Measurements from ENCODE around the gene KCNF1.

Gene KCNF1

DNA sequence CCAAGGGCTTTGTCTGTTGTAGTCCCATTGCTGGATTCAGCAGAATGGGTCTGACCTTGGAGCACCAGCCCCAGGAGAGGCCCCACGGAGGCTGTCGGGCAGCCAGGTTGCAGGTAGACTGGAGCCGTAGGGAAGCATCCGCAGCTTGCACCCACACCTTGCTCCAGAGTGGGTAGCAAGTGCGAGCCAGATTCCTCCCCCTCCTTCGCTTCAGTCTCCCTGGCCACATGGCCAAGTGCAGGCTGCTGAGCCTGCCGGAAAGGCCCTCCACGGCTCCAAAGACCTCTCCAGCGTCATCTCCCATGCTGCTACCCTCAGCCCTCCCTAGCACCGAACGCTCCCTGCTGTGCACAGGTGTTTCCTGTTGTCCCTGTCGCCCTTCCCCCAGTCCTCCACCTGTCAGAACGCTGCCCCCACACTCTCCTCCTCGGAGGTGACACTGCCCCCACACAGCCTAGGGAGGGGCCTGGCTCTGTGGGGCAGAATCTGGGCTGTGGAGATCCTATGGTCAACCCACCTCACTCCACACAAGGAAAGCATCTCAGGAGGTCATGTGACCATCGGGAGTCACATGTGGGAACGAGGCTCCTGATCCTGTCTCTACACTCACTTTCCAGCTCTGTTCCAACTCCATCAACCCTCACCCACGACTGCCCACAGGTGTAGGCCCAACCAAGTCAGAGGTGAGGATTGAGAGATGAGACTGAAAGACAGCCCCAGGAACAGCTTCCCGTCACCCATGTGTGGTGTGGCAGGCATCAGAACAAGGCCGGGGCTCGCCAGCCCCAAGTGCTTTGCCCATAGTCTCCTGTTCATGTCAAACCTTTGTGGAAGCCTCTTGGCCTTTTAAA, 8.3 kb downstream of the KCNF1 start:
- Mint-ChIP-seq H3K4me1 (no peaks in the 10 kb centered on the region), H3K9me3 (no peaks in the 10 kb centered on the region), H3K27ac (no peak overlapping the region), H3K4me3 (no peak overlapping the region), H3K36me3 (no peaks in the 10 kb centered on the region)
- DNase-seq (ENCODE audit: low spot score in 2 of 2) (no peak), ATAC-seq (no peak)

GRCh38 chr2:10920764-10921388, 9.1 kb downstream of the KCNF1 start:
- Mint-ChIP-seq H3K4me3 (no peak overlapping the region), H3K4me1 (no peaks in the 10 kb centered on the region), H3K9me3 (no peaks in the 10 kb centered on the region), H3K36me3 (no peaks in the 10 kb centered on the region), H3K27ac (no peak overlapping the region)
- DNase-seq (ENCODE audit: low spot score in 2 of 2) = no peak
- ATAC-seq = peak; percentile 3

DNA sequence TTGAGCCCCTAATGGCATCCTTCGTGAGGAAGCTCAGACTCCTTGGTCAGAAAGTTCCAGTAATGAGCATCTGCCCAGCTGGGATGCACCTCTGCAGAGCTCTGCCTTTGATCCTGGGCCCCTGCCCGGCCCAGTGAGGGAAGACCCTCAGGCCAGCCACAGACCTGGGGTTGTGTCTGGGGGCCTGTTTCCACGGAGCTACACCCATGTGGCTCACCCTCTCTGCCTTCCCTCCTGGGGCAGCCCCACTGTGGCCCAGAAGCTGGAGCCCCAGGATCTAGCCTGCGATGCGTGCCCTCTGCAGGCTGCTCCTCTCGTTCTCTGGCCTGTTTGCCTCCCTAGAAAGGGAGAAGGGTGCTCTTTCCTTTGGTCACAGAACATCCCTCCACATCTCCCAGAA, 9.8 kb downstream of the KCNF1 start:
- Mint-ChIP-seq H3K4me3 (no peak overlapping the region), H3K27ac (no peak overlapping the region), H3K4me1 (no peaks in the 10 kb centered on the region), H3K9me3 (no peaks in the 10 kb centered on the region), H3K36me3 (no peaks in the 10 kb centered on the region)
- ATAC-seq (no peak), DNase-seq (ENCODE audit: low spot score in 2 of 2) (no peak)

- Mint-ChIP-seq H3K9me3 (no peaks in the 10 kb centered on the region), H3K4me3 (no peak overlapping the region), H3K36me3 (no peaks in the 10 kb centered on the region), H3K27ac (no peak overlapping the region), H3K4me1 (no peaks in the 10 kb centered on the region)
- no peak for ATAC-seq
- DNase-seq (ENCODE audit: low spot score in 2 of 2) = no peak
Observed at GRCh38 chr2:10922307-10923007, 10.7 kb downstream of the KCNF1 start.

DNA sequence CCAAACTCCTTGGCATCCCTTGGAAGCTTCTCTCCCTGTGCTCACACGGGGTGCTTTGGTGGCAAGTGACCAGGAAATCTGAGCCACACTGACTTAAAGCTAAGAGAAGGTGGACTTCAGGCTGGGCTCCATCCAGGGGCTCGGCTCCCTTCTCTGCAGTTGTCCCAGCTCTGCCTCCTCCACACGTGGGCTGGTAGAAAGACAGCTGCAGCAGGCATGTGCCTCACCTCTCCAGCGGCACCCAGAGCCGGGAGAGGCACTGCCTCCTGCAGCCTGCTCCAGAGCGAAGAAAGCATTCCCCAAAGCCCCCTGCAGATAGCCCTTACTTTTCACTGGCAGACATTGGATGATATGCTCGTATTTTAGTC, 11.3 kb downstream of the KCNF1 start:
- ATAC-seq (no peak), DNase-seq (ENCODE audit: low spot score in 2 of 2) (no peak)
- H3K4me3 Mint-ChIP-seq = no peak overlapping the region
- H3K36me3 Mint-ChIP-seq = no peaks in the 10 kb centered on the region
- H3K27ac Mint-ChIP-seq = no peak overlapping the region
- H3K9me3 Mint-ChIP-seq = no peaks in the 10 kb centered on the region
- H3K4me1 Mint-ChIP-seq = no peaks in the 10 kb centered on the region

GRCh38 chr2:10923965-10924364, 12.2 kb downstream of the KCNF1 start:
- ATAC-seq (no peak), DNase-seq (ENCODE audit: low spot score in 2 of 2) (no peak)
- no peaks in the 10 kb centered on the region for H3K36me3 Mint-ChIP-seq
- no peaks in the 10 kb centered on the region for H3K4me1 Mint-ChIP-seq
- no peak overlapping the region for H3K27ac Mint-ChIP-seq
- H3K4me3 Mint-ChIP-seq = no peak overlapping the region
- no peaks in the 10 kb centered on the region for H3K9me3 Mint-ChIP-seq

DNA sequence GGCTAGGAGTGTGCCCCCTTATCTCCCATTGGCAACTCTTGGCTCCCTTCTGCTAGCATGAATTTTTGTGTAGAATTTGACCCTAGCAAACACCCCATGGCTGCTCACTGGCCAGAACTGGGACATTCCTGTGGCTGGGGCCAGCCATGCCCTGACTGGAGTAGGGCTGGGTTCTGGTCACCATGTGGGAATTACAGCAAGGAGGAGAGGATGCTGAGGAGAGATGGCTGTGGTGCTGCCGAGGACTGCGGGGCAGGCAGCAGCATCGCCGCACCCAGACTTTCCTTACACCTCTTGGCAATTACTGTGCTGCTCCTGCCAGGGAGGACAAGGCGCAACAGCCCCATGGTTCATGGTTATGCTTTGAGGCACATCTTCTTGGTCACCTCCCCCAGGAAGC, 12.7 kb downstream of the KCNF1 start:
- ATAC-seq = no peak

DNA sequence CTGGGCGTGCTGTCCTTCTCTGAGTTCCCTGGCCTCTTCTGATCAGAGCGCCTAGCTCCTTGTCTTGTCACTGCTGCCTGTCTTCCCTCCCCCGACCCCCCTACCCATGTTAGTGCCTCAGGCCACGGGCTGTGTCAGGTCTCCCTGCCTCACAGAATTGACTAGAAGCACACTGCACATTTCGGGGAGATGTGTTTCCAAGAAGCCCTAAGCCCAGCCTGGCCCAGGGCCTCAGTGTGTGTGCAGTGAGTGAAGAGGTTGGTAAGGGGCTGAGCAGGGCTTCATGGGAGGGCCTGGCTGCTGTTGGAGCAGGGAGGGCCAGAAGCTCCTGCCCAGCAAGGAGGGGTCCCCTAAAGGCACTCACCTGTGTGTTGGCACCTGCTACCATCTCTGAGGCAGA, 13.1 kb downstream of the KCNF1 start:
- Mint-ChIP-seq H3K9me3 (no peaks in the 10 kb centered on the region), H3K36me3 (no peaks in the 10 kb centered on the region), H3K4me1 (no peaks in the 10 kb centered on the region), H3K27ac (no peak overlapping the region), H3K4me3 (no peak overlapping the region)
- ATAC-seq (peak; percentile 17), DNase-seq (ENCODE audit: low spot score in 2 of 2) (no peak)

More for the DNA sequence above, 12.7 kb downstream of the KCNF1 start:
- no peaks in the 10 kb centered on the region for H3K9me3 Mint-ChIP-seq
- H3K4me3 Mint-ChIP-seq = no peak overlapping the region
- no peak overlapping the region for H3K27ac Mint-ChIP-seq
- no peaks in the 10 kb centered on the region for H3K36me3 Mint-ChIP-seq
- H3K4me1 Mint-ChIP-seq = no peaks in the 10 kb centered on the region
- no peak for DNase-seq (ENCODE audit: low spot score in 2 of 2)

- no peak for ATAC-seq
- Mint-ChIP-seq H3K4me3 (no peak overlapping the region), H3K36me3 (no peaks in the 10 kb centered on the region), H3K27ac (no peak overlapping the region), H3K4me1 (no peaks in the 10 kb centered on the region), H3K9me3 (no peaks in the 10 kb centered on the region)
- DNase-seq (ENCODE audit: low spot score in 2 of 2) = no peak
Observed at GRCh38 chr2:10926191-10926820, 14.6 kb downstream of the KCNF1 start.

GRCh38 chr2:10930721-10931516, 19.2 kb downstream of the KCNF1 start:
- no peaks in the 10 kb centered on the region for H3K9me3 Mint-ChIP-seq
- H3K4me1 Mint-ChIP-seq = peaks cover 5% of the 10 kb centered on the region
- no peaks in the 10 kb centered on the region for H3K36me3 Mint-ChIP-seq
- no peak overlapping the region for H3K27ac Mint-ChIP-seq
- DNase-seq (ENCODE audit: low spot score in 2 of 2) (no peak), ATAC-seq (no peak)
- no peak overlapping the region for H3K4me3 Mint-ChIP-seq

GRCh38 chr2:10931710-10932255, 20.0 kb downstream of the KCNF1 start:
- ATAC-seq (no peak), DNase-seq (ENCODE audit: low spot score in 2 of 2) (no peak)
- Mint-ChIP-seq H3K9me3 (no peaks in the 10 kb centered on the region), H3K36me3 (no peaks in the 10 kb centered on the region), H3K4me3 (no peak overlapping the region), H3K27ac (no peak overlapping the region), H3K4me1 (peaks cover 9% of the 10 kb centered on the region)

GRCh38 chr2:10932345-10933151, 20.8 kb downstream of the KCNF1 start:
- no peak for ATAC-seq
- no peak for DNase-seq (ENCODE audit: low spot score in 2 of 2)
- Mint-ChIP-seq H3K4me1 (peaks cover 9% of the 10 kb centered on the region), H3K36me3 (no peaks in the 10 kb centered on the region), H3K9me3 (no peaks in the 10 kb centered on the region), H3K4me3 (no peak overlapping the region), H3K27ac (no peak overlapping the region)

GRCh38 chr2:10933700-10934225, 22.0 kb downstream of the KCNF1 start:
- ATAC-seq (no peak), DNase-seq (ENCODE audit: low spot score in 2 of 2) (no peak)
- no peaks in the 10 kb centered on the region for H3K9me3 Mint-ChIP-seq
- no peak overlapping the region for H3K27ac Mint-ChIP-seq
- H3K4me3 Mint-ChIP-seq = no peak overlapping the region
- H3K4me1 Mint-ChIP-seq = peaks cover 9% of the 10 kb centered on the region
- no peaks in the 10 kb centered on the region for H3K36me3 Mint-ChIP-seq

Data from stimulated activated effector memory CD8-positive, alpha-beta T cell treated with anti-CD3 and anti-CD28 coated beads, Interleukin-12 subunit alpha, Interleukin-12 subunit beta, amount 100 ng/mL, for 72 hours (primary cell).